Measurements from ENCODE around the gene SELENOV. TPM values are rescaled to one million over a fixed set of nuclear protein-coding genes. Genes with fewer than 3 reads are reported as not detected.

The SELENOV gene
- total RNA-seq, 1 donor from 2014 or later = not detected

GRCh38 chr19:39568604-39569003, 53.7 kb downstream of the SELENOV start:
- Histone ChIP-seq H3K36me3 (ENCODE audit: insufficient read depth, low read length) (no peaks in the 10 kb centered on the region), H3K79me2 (ENCODE audit: insufficient read depth, low read length) (no peaks in the 10 kb centered on the region), H3K4me2 (ENCODE audit: low read length) (peak overlapping the region; percentile 41), H3K9ac (ENCODE audit: low read length) (no peak overlapping the region), H3K27ac (ENCODE audit: low read depth, low read length) (no peak overlapping the region), H3K4me3 (ENCODE audit: insufficient read depth, low read depth, low read length) (no peak overlapping the region), H3K9me3 (ENCODE audit: insufficient read depth, low read depth, low read length) (no peaks in the 10 kb centered on the region), H3K27me3 (ENCODE audit: insufficient read depth, low read length) (no peaks in the 10 kb centered on the region), H2AFZ (ENCODE audit: low read depth, low read length) (no peak overlapping the region), H3K4me1 (ENCODE audit: insufficient read depth, low read length) (peaks cover 8% of the 10 kb centered on the region), H4K20me1 (ENCODE audit: insufficient read depth, low read length) (no peaks in the 10 kb centered on the region)
- no peak for DNase-seq (ENCODE audit: low read depth)
- TF ChIP-seq EZH2 (IDR thresholded peaks at IDR 0.05; ENCODE audit: insufficient read depth, low read length) = no peak
- no peak for TF ChIP-seq CTCF (IDR thresholded peaks at IDR 0.05; ENCODE audit: insufficient read depth, low read depth, low read length)
- Mint-ChIP-seq H3K9me3 (ENCODE audit: unreplicated experiment) (peaks cover 4% of the 10 kb centered on the region), H3K4me3 (ENCODE audit: unreplicated experiment) (no peak overlapping the region), H3K36me3 (ENCODE audit: low read depth, unreplicated experiment) (no peaks in the 10 kb centered on the region), H3K4me1 (ENCODE audit: low read depth, unreplicated experiment) (peaks cover 5% of the 10 kb centered on the region), H3K27ac (ENCODE audit: unreplicated experiment) (no peak overlapping the region), H3K27me3 (ENCODE audit: low read depth, unreplicated experiment) (peaks cover 26% of the 10 kb centered on the region)
- FAIRE-seq = no peak

Other genes with a start within 250 kb of the SELENOV start
- gene IFNL2, start 246.7 kb upstream of the SELENOV start, total RNA-seq = not detected in 2 replicates
- gene IFNL1, start 218.7 kb upstream of the SELENOV start, total RNA-seq = 0.52 and 1.3 TPM in 2 replicates
- 1.5 and 2.0 TPM in 2 replicates for gene LRFN1, start 194.3 kb upstream of the SELENOV start, total RNA-seq
- 0.79 and 1.1 TPM in 2 replicates for gene GMFG, start 179.1 kb upstream of the SELENOV start, total RNA-seq
- 95.0 and 98.6 TPM in 2 replicates for gene SAMD4B, start 172.7 kb upstream of the SELENOV start, total RNA-seq
- 42.0 and 43.2 TPM in 2 replicates for gene PAF1, start 124.0 kb upstream of the SELENOV start, total RNA-seq
- 27.0 and 29.9 TPM in 2 replicates for gene MED29, start 123.8 kb upstream of the SELENOV start, total RNA-seq
- gene ZFP36, start 108.3 kb upstream of the SELENOV start, total RNA-seq = 21.6 and 28.0 TPM in 2 replicates
- gene PLEKHG2, start 102.5 kb upstream of the SELENOV start, total RNA-seq = 101 and 102 TPM in 2 replicates
- gene RPS16, start 79.2 kb upstream of the SELENOV start, total RNA-seq = 1,194 and 1,329 TPM in 2 replicates
- gene SUPT5H, start 69.6 kb upstream of the SELENOV start, total RNA-seq = 163 and 171 TPM in 2 replicates
- gene TIMM50, start 34.3 kb upstream of the SELENOV start, total RNA-seq = 85.3 and 97.2 TPM in 2 replicates
- 0.84 and 0.89 TPM in 2 replicates for gene DLL3, start 16.2 kb upstream of the SELENOV start, total RNA-seq
- gene EID2B, start 17.7 kb downstream of the SELENOV start, total RNA-seq = 2.1 and 2.6 TPM in 2 replicates
- gene EID2, start 25.0 kb downstream of the SELENOV start, total RNA-seq = 15.7 and 17.2 TPM in 2 replicates
- gene LGALS13, start 87.4 kb downstream of the SELENOV start, total RNA-seq = not detected in 2 replicates
- gene LGALS16, start 140.8 kb downstream of the SELENOV start, total RNA-seq = not detected in 2 replicates
- gene LGALS14, start 189.3 kb downstream of the SELENOV start, total RNA-seq = not detected in 2 replicates
- gene CLC, start 222.9 kb downstream of the SELENOV start, total RNA-seq = not detected in 2 replicates

Measured in astrocyte (in vitro differentiated cells and primary cell).